Measurements from ENCODE around the gene MACROD1.

Gene MACROD1

DNA sequence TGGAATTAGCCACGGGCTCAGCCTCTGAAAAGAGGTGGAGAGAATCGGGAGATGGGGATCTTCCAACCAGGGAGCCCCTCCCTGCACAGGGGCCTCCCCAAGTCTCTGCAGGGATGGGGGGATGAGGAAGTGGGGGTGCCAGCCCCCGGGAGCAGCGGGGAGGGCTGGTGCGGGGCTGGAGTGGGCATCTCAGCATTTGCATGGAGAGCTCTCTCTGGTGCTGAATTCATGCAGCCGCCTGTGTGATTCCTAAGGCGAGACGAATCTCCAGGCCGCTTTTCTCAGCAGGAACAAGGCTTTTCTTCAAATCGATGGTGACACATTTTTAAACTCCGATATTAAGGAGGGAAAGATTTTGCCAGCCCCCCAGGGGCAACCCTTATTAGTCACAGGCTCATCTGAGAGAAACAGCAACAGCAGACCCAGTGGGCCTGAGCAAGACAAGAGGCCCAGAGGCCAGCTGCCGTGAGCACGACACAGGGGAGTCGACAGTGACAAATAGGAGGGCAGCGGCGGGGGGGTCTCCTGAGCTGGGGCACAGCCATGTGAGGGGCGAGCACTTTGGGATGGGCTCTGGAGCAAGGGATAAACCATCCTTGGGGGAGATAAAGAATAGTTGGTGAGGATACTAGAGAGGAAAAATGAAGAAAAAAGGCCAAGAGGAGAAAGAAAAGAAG lies 29.0 kb downstream of the MACROD1 start:
- Histone ChIP-seq H3K27ac (no peak overlapping the region), H3K4me3 (no peak overlapping the region)

DNA sequence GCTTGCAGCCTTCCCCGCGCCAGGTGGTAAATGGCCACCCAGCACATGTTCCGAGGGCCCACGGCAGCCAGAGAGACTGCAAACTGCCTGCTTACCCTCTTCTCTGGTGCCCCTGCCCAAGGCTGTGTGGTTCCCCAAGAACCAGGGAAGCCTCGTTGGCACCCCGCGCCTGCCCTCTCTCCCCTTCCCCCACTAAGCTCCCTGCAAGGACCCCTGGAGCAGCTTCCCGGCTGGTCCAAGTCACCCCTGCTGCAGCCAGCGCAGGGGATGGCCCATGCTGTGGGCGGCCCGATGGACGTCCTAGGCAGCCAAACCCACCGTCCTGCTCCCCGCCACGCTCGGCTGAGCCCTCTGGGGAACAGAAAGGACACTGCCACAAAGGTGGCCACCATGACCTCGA lies 30.2 kb downstream of the MACROD1 start:
- Histone ChIP-seq H3K27ac (no peak overlapping the region), H3K4me3 (no peak overlapping the region)

- Histone ChIP-seq H3K4me3 (no peak overlapping the region), H3K27ac (no peak overlapping the region)
Measured at GRCh38 chr11:64134963-64135362, 30.9 kb downstream of the MACROD1 start.

- Histone ChIP-seq H3K27ac (no peak overlapping the region), H3K4me3 (no peak overlapping the region)
Measured at GRCh38 chr11:64132982-64133705, 32.8 kb downstream of the MACROD1 start.

GRCh38 chr11:64132191-64132771 lies 33.6 kb downstream of the MACROD1 start:
- Histone ChIP-seq H3K27ac (no peak overlapping the region), H3K4me3 (no peak overlapping the region)

- Histone ChIP-seq H3K4me3 (no peak overlapping the region), H3K27ac (no peak overlapping the region)
Measured at GRCh38 chr11:64131683-64132190, 34.2 kb downstream of the MACROD1 start.

- H3K27ac ChIP-seq = no peak overlapping the region
- no peak overlapping the region for H3K4me3 ChIP-seq
Measured at GRCh38 chr11:64130618-64131017, 35.3 kb downstream of the MACROD1 start.

- H3K4me3 ChIP-seq = no peak overlapping the region
- H3K27ac ChIP-seq = peak overlapping the region in 1 of 21 experiments; percentile 3
Measured at GRCh38 chr11:64129403-64129802, 36.5 kb downstream of the MACROD1 start.

- Histone ChIP-seq H3K27ac (no peak overlapping the region), H3K4me3 (no peak overlapping the region)
Measured at GRCh38 chr11:64128255-64129006, 37.5 kb downstream of the MACROD1 start.

- Histone ChIP-seq H3K27ac (no peak overlapping the region), H3K4me3 (no peak overlapping the region)
Measured at GRCh38 chr11:64127267-64128072, 38.4 kb downstream of the MACROD1 start.

GRCh38 chr11:64126796-64127195 lies 39.1 kb downstream of the MACROD1 start:
- no peak overlapping the region for H3K27ac ChIP-seq
- H3K4me3 ChIP-seq = no peak overlapping the region

DNA sequence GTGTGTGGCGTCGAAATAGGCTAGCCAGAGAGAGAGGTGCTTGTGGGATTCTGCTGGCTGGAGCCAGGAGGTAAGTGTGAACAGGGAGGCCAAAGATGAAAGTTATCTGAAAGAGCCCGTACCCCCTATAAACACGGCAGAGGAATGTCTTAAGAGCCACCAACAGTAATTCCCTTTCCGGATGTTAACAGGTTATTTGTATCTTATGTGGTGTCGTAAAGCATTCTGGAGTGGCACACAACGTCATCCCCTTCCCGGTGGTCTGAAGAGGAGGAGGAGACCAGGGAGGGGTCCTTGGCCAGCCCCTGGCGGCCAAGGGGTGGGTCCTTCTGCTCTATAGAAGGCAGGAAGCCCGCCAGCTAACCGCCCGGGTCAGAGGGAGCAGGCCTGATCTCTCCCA lies 39.5 kb downstream of the MACROD1 start:
- no peak overlapping the region for H3K4me3 ChIP-seq
- no peak overlapping the region for H3K27ac ChIP-seq

GRCh38 chr11:64125676-64126075 lies 40.2 kb downstream of the MACROD1 start:
- H3K27ac ChIP-seq = no peak overlapping the region
- H3K4me3 ChIP-seq = no peak overlapping the region

DNA sequence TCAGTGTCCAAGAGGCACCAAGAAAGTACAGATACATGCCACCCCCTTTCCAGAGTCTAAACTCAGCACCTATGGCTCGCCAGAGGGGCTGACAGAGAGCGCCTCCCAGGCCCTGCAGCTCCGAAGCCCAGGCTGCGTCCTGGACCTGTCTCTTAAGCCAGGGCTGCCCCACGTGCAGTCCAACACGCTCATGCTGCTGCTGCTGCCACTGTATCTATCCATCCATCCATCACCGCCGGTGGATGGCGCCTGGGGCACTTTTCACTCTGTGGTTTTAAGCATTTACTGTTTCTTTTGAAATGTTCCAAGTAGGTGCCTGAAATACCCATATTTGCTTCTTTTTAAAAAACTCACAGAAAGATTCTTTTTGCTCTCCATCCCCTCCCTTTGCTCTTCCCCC lies 41.8 kb downstream of the MACROD1 start:
- Histone ChIP-seq H3K27ac (no peak overlapping the region), H3K4me3 (no peak overlapping the region)

DNA sequence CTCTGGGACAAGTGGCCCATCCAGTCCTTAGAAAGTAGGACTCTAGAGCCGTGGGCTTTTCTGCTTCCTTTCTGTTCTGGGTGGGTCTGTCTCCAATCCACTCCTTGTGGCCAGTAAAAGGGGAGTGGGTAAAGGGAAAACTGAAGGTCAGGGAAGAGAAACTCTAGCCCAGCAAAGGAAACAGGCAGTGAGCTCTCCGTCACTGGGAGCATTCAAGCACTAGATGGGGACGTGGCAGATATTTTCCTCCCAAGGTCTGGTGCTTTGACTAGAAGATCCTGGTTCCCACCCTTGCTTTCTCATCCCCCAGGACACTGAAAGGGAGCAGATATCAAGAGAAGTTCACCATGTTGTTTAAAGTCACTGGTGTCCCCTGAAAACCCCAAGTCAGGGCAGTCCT lies 42.2 kb downstream of the MACROD1 start:
- H3K4me3 ChIP-seq = no peak overlapping the region
- H3K27ac ChIP-seq = no peak overlapping the region

DNA sequence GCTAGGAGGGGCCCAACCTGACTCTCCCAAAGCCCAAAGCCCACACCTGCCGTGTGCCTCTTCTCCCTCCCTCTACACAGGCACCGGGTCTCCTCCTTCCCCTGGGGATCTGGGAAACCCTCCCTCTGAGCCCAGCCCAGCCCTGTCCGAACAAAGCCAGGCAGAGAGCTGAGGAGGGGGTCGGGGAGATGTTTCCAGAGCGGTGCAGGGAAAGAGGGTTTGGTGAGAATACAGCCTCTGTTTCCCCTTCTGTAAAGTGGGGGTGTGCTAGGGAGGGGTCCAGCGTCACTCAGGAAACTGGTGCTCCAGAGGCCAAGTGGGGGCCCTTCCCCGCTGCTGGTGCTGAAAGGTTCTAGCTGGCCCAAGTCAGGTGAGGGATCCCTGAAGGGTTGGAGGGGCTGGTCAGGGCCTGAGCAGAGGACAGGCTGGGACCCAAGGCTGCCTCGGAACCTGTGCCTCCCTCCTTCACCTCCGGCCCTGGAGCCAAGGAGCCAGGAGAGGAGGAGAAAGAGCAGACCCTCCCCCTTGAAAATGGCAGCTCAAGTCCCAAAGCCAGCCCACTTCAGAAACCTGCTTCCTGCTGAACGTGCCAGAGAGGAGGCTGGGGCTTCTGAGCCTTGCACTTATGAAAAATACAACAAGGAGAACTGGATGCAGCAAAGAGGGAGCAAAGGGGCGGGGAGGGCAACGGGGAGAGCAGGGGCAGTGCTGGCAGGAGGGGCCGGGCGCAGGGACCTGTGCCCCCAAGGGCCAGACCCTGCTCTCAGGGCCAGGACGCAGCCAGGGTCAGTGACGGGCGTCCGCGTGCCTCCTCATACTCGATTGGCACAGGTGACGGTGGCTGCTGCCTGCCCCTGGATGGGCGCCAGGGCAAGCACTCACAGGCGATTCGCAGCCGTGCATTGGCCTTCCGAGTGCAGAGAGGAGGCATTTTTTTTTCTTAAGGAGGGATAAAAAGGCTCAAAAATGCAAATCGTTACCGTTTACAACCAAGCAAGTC lies 43.2 kb downstream of the MACROD1 start:
- H3K4me3 ChIP-seq = no peak overlapping the region
- no peak overlapping the region for H3K27ac ChIP-seq

GRCh38 chr11:64121663-64122410 lies 44.1 kb downstream of the MACROD1 start:
- H3K4me3 ChIP-seq = no peak overlapping the region
- peak overlapping the region in 1 of 21 experiments; percentile 62 for H3K27ac ChIP-seq

Data from skin epidermis (tissue), 12 donors.